ENCODE results near the gene SAP30BP. TPM values are rescaled to one million over a fixed set of nuclear protein-coding genes. Genes with fewer than 3 reads are reported as not detected.
"Not testable (repeated sequence)": the region's sequence is repeated elsewhere in the genome, so short reads cannot be mapped to it uniquely, and the experiment has no call there.

The SAP30BP gene
- total RNA-seq, 1 donor from 2014 or later: 125 TPM

DNA sequence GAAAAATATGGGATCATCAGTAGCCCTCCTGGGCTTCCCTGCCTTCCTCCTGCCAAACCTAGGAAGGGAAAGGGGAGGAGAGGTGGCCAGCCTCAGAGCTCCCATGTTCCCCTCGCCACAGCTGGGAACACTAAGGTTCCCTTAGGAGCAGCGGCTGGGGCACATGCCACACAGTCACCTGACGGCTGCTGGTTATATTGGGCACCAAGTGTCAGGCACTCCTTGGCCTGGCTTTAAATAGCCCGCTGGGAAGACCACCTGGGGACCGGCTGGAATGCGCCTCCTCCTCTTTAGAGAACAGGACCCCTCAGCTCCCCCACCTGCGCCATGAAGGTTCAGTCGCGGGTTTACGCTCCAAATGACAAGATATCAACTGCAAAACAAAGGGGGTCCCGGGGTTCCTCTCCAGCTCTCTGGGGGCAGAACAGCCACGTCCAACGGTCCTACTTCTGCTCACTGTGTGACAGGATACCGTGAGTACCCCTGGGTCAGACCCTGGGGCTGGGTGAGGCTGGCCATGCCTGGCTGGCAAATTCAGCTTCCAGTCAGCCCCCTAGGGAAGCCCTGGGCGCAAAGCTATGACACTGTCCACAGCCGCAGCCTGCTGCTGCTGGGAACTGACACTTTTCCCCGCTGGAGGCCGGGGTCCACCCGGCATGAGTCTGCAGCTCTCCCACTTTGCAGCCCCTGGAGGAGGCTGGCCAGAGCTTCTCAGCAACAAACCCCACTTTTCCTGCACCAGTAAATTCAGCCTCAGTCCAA lies 30.6 kb upstream of the SAP30BP start:
- TF ChIP-seq, protein P1, sequence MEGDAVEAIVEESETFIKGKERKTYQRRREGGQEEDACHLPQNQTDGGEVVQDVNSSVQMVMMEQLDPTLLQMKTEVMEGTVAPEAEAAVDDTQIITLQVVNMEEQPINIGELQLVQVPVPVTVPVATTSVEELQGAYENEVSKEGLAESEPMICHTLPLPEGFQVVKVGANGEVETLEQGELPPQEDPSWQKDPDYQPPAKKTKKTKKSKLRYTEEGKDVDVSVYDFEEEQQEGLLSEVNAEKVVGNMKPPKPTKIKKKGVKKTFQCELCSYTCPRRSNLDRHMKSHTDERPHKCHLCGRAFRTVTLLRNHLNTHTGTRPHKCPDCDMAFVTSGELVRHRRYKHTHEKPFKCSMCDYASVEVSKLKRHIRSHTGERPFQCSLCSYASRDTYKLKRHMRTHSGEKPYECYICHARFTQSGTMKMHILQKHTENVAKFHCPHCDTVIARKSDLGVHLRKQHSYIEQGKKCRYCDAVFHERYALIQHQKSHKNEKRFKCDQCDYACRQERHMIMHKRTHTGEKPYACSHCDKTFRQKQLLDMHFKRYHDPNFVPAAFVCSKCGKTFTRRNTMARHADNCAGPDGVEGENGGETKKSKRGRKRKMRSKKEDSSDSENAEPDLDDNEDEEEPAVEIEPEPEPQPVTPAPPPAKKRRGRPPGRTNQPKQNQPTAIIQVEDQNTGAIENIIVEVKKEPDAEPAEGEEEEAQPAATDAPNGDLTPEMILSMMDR (IDR thresholded peaks at IDR 0.05; ENCODE audit: unreplicated experiment): no peak
- Mint-ChIP-seq H3K4me3 (ENCODE audit: unreplicated experiment) (no peak overlapping the region), H3K9me3 (ENCODE audit: unreplicated experiment) (no peaks in the 10 kb centered on the region), H3K27ac (ENCODE audit: unreplicated experiment) (no peak overlapping the region), H3K27me3 (ENCODE audit: unreplicated experiment) (peaks cover 6% of the 10 kb centered on the region), H3K36me3 (ENCODE audit: low read depth, unreplicated experiment) (peaks cover 8% of the 10 kb centered on the region), H3K4me1 (ENCODE audit: unreplicated experiment) (peaks cover 8% of the 10 kb centered on the region)
- DNase-seq (ENCODE audit: low spot score): no peak

DNA sequence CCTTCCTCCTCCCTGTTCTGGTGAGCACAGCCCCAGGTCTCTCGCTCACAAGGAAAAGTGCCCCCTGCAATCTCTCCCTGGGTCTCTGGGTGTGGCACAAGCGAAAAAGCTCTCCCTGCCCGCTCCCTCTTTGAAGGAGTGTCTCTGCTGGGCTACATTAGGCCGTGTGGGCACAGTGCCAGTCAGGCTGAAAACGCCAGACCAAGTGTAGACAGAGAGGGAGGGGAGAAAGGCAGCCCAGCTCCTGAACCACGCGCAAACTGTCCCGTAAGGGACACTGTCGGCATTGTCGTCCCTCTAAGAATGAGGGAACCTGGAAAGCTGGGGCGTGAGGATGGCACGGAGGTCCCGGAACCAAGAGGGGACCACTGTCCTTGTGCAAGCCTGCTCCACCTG lies 30.0 kb upstream of the SAP30BP start:
- TF ChIP-seq, protein P1 (IDR thresholded peaks at IDR 0.05; ENCODE audit: unreplicated experiment): no peak
- H3K4me3 Mint-ChIP-seq (ENCODE audit: unreplicated experiment): no peak overlapping the region
- no peak for DNase-seq (ENCODE audit: low spot score)
- H3K4me1 Mint-ChIP-seq (ENCODE audit: unreplicated experiment): peaks cover 8% of the 10 kb centered on the region
- no peak overlapping the region for H3K27ac Mint-ChIP-seq (ENCODE audit: unreplicated experiment)
- H3K9me3 Mint-ChIP-seq (ENCODE audit: unreplicated experiment): no peaks in the 10 kb centered on the region
- peaks cover 4% of the 10 kb centered on the region for H3K27me3 Mint-ChIP-seq (ENCODE audit: unreplicated experiment)
- peaks cover 3% of the 10 kb centered on the region for H3K36me3 Mint-ChIP-seq (ENCODE audit: low read depth, unreplicated experiment)

DNA sequence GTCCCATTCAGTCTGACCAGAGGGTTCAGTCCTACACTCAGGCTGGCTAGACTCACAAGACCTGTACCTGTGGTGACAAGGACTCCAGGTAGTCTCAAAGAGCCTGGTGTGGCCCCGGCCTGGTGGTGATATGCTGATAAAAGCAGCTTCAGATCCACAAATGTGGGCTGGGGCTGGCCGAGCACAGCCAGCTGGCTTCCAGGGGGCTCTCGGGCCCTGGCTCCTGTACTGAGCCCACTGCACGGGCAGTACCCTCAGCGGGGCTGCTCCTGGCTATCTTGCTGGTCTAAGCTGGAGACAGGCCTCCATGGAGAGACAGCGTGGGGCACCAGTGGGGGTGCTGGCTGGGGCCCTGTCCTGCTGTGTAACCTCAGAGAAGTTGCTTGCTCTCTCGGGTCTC lies 29.6 kb upstream of the SAP30BP start:
- Mint-ChIP-seq H3K9me3 (ENCODE audit: unreplicated experiment) (no peaks in the 10 kb centered on the region), H3K36me3 (ENCODE audit: low read depth, unreplicated experiment) (peaks cover 4% of the 10 kb centered on the region), H3K4me1 (ENCODE audit: unreplicated experiment) (peaks cover 8% of the 10 kb centered on the region), H3K27ac (ENCODE audit: unreplicated experiment) (no peak overlapping the region), H3K27me3 (ENCODE audit: unreplicated experiment) (peaks cover under 1% of the 10 kb centered on the region), H3K4me3 (ENCODE audit: unreplicated experiment) (no peak overlapping the region)
- TF ChIP-seq, protein P1 (IDR thresholded peaks at IDR 0.05; ENCODE audit: unreplicated experiment): no peak
- DNase-seq (ENCODE audit: low spot score): no peak

DNA sequence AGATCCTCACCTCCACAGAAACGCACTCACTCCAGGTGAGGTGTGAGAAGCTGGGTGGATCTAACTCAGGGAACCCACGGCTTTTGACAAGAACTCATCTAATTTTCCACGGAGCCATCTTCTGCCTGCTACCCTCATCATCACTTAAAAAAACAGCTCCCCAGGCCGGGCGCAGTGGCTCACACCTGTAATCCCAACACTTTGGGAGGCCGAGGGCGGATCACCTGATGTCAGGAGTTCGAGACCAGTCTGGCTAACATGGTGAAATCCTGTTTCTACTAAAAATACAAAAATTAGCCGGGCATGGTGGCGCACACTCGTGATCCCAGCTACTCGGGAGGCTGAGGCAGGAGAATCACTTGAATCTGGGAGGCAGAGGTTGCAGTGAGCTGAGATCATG lies 29.1 kb upstream of the SAP30BP start:
- peak overlapping the region; percentile 31 for H3K4me3 Mint-ChIP-seq (ENCODE audit: unreplicated experiment)
- not testable (repeated sequence) for H3K36me3 Mint-ChIP-seq (ENCODE audit: low read depth, unreplicated experiment); H3K4me1 Mint-ChIP-seq (ENCODE audit: unreplicated experiment); DNase-seq (ENCODE audit: low spot score); H3K27me3 Mint-ChIP-seq (ENCODE audit: unreplicated experiment); H3K27ac Mint-ChIP-seq (ENCODE audit: unreplicated experiment); H3K9me3 Mint-ChIP-seq (ENCODE audit: unreplicated experiment)

DNA sequence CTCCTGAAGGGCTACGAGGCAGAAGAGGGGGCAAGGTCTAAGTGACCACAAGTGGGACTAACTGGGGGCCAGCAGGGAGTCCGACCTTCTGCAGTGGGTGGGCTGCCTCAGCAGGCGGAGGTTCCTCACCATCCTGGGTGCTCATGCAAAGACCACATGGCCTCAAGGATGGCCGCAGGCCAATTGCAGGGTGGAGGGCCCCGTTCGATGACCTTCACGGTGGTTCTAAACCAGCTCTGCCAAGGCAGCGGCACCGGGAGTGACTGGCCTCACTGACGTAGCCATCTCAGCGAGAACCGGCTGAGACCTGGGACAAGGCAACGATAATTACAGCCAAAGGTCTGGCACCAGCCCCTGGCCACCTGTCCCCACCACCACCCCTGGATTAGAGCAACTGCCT lies 28.2 kb upstream of the SAP30BP start:
- no peak for DNase-seq (ENCODE audit: low spot score)
- Mint-ChIP-seq H3K27me3 (ENCODE audit: unreplicated experiment) (no peaks in the 10 kb centered on the region), H3K9me3 (ENCODE audit: unreplicated experiment) (no peaks in the 10 kb centered on the region), H3K27ac (ENCODE audit: unreplicated experiment) (no peak overlapping the region), H3K4me1 (ENCODE audit: unreplicated experiment) (peaks cover 2% of the 10 kb centered on the region), H3K36me3 (ENCODE audit: low read depth, unreplicated experiment) (peaks cover 7% of the 10 kb centered on the region), H3K4me3 (ENCODE audit: unreplicated experiment) (no peak overlapping the region)
- TF ChIP-seq, protein P1 (IDR thresholded peaks at IDR 0.05; ENCODE audit: unreplicated experiment): no peak

Data from endothelial cell (in vitro differentiated cells).